Thyroid gland (tissue), 4 donors: ENCODE results near the gene CPXM2. TPM values are rescaled to one million over a fixed set of nuclear protein-coding genes. Genes with fewer than 3 reads are reported as not detected.

Experiments used
- DNase-seq, 2 donors: peaks; one replicate each; pipeline ENCODE4 v3.0.0-alpha.2; 2019
- H3K27ac ChIP-seq, 3 donors: fragments of 200-600 bp; sonication (generic); 1 replicate in 2 of 3; 2 replicates in 1 of 3; pipeline ENCODE4 v1.5.1; 2016 to 2019; ENCODE audit warnings: mild to moderate bottlenecking in 1 of 3, moderate library complexity in 1 of 3
- H3K27me3 ChIP-seq: fragments of 200-600 bp; sonication (generic); one replicate; pipeline ENCODE4 v1.5.1; 2019
- H3K36me3 ChIP-seq, 2 donors: fragments of 200-600 bp; sonication (generic); one replicate each; pipeline ENCODE4 v1.5.1; 2016 to 2019
- H3K4me1 ChIP-seq, 2 donors: fragments of 200-600 bp; sonication (generic); one replicate each; pipeline ENCODE4 v1.5.1; 2017 to 2019
- H3K4me3 ChIP-seq, 3 donors: fragments of 200-600 bp; sonication (generic); replicated peaks in 1 of 3; 1 replicate in 2 of 3; 2 replicates in 1 of 3; pipeline ENCODE4 v1.5.1; 2016; ENCODE audit warnings: mild to moderate bottlenecking in 1 of 3
- H3K9me3 ChIP-seq: fragments of 200-600 bp; sonication (generic); one replicate; pipeline ENCODE4 v1.5.1; 2017
- POLR2A ChIP-seq, 2 donors: fragments of 450-650 bp; IDR thresholded peaks; one replicate each; pipeline ENCODE4 v1.6.1; 2017; ENCODE audit warnings: antibody characterized with exemption in 2 of 2, mild to moderate bottlenecking in 2 of 2, moderate library complexity in 1 of 2
- WGBS, 2 donors: methylation state at CpG; one replicate each; pipeline ENCODE4 v1.1.5; 2017; 5-methylcytosine and 5-hydroxymethylcytosine counted together
- intact Hi-C: fragments of 100-400 bp; cut with DNase I; formaldehyde crosslinking; loops from one replicate; pipeline ENCODE4 v1.15.1; 2023
- total RNA-seq, 4 donors: library from RNA; depleted of rRNA; stranded (reverse); fragments of >200 nt; gene quantifications; one replicate each; pipeline ENCODE4 v1.2.3, GENCODE V29; 2016
- TF ChIP-seq, protein P1 (sequence below), 6 experiments: fragments of 200-600 bp in 3 of 6; fragments of 450-650 bp in 3 of 6; sonication (generic) in 3 of 6; IDR thresholded peaks; one replicate each; pipeline ENCODE4 v1.5.1; 2016 to 2019; ENCODE audit warnings: antibody characterized with exemption in 6 of 6, mild to moderate bottlenecking in 2 of 6, inconsistent platforms in 1 of 6, moderate library complexity in 1 of 6

CPXM2 gene
- total RNA-seq, 4 donors from 2014 or later: 6.3 to 11.6 (median 8.5) TPM

GRCh38 chr10:123703195-123703790 lies 188.3 kb downstream of the CPXM2 start:
- Histone ChIP-seq H3K36me3 (no peaks in the 10 kb centered on the region), H3K27ac (no peak overlapping the region), H3K4me1 (no peaks in the 10 kb centered on the region), H3K27me3 (no peaks in the 10 kb centered on the region), H3K4me3 (no peak overlapping the region), H3K9me3 (no peaks in the 10 kb centered on the region)
- DNase-seq: no peak
- no peak for TF ChIP-seq POLR2A (IDR thresholded peaks at IDR 0.05)
- TF ChIP-seq, protein P1, sequence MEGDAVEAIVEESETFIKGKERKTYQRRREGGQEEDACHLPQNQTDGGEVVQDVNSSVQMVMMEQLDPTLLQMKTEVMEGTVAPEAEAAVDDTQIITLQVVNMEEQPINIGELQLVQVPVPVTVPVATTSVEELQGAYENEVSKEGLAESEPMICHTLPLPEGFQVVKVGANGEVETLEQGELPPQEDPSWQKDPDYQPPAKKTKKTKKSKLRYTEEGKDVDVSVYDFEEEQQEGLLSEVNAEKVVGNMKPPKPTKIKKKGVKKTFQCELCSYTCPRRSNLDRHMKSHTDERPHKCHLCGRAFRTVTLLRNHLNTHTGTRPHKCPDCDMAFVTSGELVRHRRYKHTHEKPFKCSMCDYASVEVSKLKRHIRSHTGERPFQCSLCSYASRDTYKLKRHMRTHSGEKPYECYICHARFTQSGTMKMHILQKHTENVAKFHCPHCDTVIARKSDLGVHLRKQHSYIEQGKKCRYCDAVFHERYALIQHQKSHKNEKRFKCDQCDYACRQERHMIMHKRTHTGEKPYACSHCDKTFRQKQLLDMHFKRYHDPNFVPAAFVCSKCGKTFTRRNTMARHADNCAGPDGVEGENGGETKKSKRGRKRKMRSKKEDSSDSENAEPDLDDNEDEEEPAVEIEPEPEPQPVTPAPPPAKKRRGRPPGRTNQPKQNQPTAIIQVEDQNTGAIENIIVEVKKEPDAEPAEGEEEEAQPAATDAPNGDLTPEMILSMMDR (IDR thresholded peaks at IDR 0.05): no peak
- intact Hi-C loops: no loop called here
- 63 to 66% methylated on average over 5 of the region's 6 CpGs for WGBS, 2 donors

Other genes starting within 250 kb of the CPXM2 start
- gene GPR26, start 225.5 kb downstream of the CPXM2 start, total RNA-seq: not detected
- gene CHST15, start 201.8 kb upstream of the CPXM2 start, total RNA-seq: 100 to 1,000 TPM in 1 of 4 donors, 10 to 100 TPM in 3; 43.2 to 104 (median 81.5) TPM